NCI-H1417 (cell line): Measurements from ENCODE around the gene MFAP4.

Experiments
- DNase-seq, 3 experiments: peaks; one replicate each; lab custom pipeline; 2025; lab: John Stamatoyannopoulos, UW

MFAP4 gene

GRCh38 chr17:19385521-19385983, 1.4 kb downstream of the MFAP4 start:
- no peak for DNase-seq

- DNase-seq = peak in 1 of 3 experiments; percentile 41
Measured at GRCh38 chr17:19384723-19385391, 2.1 kb downstream of the MFAP4 start.

DNA sequence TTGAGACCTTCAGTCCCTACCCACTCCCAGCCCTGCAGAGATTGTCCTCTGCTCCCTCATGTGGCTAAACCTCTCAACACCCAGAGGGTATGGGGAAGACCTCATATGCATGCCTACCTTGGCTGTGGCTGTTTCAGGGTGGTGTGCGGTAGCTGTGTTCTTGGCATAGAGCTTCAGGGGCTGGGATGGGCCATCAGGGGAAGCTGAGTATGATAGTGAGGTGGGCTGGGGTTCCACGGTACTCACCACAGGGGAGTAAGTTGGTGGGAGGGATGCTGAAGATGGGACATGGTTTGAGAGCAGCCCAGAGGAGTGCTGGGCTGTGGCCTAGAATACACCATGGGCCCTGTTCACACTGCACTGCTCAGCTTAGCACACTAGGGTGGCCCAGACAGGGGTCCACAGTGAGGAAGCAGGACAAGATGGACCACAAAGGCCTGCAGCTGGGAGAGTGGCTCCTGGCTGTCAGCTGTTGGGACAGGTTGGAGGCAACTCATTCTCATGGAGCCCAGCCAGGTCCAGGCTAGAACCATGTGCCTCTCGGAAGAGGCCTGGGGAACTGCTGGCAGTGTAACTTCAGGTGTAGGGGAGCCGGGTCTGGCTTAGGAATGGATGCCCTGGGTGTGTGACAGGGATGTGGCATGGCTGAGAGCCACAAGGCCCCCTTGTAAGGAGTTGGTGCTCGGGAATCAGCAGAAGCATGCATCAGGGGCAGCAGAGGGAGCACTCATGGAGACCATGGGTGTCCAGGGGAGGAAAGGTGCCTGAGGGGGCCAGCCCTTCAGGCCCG, 3.1 kb downstream of the MFAP4 start:
- no peak for DNase-seq

GRCh38 chr17:19382531-19383444, 4.2 kb downstream of the MFAP4 start:
- DNase-seq = no peak

GRCh38 chr17:19381741-19382444, 5.1 kb downstream of the MFAP4 start:
- no peak for DNase-seq

DNA sequence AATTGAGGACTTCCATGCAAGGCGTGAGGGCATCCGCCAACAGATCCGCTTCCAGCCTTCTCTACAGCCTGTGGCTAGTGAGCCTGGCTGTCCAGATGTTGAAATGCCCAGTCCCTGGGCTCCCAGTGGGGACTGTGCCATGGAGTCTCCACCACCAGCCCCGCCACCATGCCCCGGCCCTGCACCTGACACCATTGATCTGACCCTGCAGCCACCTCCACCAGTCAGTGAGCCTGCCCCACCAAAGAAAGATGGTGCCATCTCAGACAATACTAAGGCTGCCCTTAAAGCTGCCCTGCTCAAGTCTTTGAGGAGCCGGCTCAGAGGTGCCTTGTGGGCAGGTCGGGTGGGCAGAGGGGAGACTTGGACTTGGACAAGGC, 5.6 kb downstream of the MFAP4 start:
- DNase-seq = no peak

DNA sequence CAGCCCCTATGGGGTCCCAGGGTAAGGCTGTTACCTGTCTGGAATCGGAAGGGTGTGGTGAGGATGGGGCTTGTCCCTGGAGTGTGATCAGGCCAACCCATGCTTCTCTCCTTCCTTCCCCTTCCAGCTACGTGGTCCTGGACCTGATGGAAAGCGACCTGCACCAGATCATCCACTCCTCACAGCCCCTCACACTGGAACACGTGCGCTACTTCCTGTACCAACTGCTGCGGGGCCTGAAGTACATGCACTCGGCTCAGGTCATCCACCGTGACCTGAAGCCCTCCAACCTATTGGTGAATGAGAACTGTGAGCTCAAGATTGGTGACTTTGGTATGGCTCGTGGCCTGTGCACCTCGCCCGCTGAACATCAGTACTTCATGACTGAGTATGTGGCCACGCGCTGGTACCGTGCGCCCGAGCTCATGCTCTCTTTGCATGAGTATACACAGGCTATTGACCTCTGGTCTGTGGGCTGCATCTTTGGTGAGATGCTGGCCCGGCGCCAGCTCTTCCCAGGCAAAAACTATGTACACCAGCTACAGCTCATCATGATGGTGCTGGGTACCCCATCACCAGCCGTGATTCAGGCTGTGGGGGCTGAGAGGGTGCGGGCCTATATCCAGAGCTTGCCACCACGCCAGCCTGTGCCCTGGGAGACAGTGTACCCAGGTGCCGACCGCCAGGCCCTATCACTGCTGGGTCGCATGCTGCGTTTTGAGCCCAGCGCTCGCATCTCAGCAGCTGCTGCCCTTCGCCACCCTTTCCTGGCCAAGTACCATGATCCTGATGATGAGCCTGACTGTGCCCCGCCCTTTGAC, 6.3 kb downstream of the MFAP4 start:
- DNase-seq = no peak

- DNase-seq = no peak
Measured at GRCh38 chr17:19379361-19380065, 7.5 kb downstream of the MFAP4 start.

DNA sequence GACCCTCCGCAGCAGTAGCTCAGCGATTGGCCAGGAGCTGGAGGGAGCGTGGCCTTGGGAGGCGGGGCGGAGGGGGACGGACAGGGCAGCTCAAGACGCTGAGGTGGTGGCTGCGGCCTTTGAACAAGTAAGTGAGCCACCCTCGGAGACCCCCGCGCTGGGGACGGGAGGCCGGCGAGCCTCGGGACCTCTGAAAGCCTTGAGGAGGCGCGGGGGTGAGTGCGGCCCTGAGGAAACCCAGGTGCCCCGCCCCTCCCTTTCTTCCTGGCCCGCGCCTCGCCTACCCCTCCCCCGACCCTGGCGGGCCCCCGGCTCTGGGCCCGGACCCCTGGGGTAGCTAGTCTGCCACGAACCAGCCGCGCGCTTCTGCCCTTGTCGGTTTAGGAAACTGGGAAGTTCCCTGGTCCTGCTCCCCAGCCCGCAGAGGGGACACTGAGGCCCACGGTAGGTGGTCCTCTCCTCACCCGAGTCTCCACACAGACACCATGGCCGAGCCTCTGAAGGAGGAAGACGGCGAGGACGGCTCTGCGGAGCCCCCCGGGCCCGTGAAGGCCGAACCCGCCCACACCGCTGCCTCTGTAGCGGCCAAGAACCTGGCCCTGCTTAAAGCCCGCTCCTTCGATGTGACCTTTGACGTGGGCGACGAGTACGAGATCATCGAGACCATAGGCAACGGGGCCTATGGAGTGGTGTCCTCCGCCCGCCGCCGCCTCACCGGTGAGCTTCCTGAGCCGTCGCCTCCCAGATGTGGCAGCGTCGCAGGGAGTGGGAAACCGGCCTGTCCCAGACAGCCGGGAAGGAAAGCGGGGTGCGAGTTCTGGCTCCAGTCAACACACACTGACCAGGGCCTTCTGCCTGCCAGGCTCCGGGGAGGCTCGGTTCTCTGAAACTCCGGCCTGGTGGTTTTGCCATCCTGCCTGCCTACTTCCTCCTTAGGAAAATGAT, 8.3 kb downstream of the MFAP4 start, which contains the start of gene MAPK7:
MAPK7 (plus strand) TSS at position 83 of the 945 bp plus-strand sequence; CDS start at position 486, 403 bp downstream.
- no peak for DNase-seq

DNA sequence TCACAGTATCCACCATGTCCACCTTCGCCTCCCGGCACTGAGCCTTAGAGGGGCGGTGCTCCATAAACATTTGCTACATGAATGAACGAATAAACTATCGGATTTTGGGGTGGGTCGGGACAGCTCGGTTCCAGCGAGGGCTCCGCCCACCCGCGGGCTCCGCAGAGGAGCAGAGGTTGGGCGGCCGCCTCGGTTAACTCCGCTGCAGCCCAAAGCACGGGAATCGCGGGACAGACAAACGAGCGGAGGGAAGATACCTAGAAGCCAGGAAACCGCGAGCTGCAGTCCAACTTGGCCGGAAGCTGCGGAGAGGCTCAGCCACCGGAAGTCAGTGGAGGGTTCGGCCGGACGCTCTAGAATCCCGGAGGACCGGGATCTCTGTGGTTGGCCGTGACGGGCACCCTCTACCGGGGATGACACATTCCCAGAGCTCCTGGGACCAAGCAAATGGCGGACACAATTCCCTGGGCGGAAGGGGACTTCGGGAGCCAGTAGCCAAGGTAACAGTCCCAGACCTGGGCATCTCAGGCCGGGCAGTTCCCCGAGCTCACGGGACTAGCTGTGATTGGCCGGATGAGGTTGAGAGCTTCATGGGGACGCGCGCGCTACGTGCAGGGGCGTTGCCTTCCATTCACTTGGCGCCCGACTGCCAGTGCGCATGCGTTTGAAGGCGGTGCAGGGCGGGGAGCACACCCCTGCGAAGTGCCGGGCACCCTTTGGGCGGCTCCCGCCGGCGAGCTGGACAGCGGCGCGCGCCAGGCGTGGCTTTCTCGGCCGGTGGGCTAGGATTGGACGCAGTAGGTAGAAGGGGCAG, 9.2 kb downstream of the MFAP4 start:
- DNase-seq = peak; percentile 93 to 97 (median 96)

DNA sequence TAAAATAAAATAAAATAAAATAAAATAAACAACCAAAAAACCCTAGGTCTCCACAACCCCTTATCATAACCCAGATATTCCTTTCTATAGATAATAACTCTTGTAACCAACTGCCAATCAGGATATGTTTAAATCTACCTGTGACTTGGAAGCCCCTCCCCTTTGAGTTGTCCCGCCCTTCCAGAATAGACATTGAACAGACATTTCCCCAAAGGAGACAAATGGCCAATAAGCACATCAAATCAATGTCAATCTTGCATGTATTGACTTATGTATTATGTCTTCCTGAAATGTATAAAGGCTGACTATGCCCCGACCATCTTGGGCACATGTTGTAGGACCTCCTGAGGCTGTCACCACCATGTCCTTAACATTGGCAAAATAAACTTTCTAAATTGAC, 10.2 kb downstream of the MFAP4 start:
- peak; percentile 4 to 33 (median 4) for DNase-seq

DNA sequence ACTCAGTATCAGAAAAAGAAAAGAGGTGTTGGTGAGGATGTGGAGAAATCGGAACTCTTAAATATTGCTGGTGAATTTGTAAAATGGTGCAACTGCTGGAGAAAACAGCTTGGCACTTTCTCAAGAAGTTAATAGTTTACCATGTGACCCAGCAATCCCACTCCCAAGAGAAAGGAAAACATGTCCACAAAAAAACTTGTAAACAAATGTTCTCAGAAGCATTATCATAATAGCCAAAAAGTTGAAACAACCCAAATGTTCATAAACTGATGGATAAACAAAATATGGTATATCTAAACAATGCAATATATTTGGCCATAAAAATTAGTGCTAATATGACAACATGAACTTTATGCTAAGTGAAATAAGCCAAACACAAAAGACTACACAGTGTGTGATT, 11.3 kb downstream of the MFAP4 start:
- DNase-seq = no peak

- DNase-seq = no peak
Measured at GRCh38 chr17:19374136-19374535, 12.9 kb downstream of the MFAP4 start.

DNA sequence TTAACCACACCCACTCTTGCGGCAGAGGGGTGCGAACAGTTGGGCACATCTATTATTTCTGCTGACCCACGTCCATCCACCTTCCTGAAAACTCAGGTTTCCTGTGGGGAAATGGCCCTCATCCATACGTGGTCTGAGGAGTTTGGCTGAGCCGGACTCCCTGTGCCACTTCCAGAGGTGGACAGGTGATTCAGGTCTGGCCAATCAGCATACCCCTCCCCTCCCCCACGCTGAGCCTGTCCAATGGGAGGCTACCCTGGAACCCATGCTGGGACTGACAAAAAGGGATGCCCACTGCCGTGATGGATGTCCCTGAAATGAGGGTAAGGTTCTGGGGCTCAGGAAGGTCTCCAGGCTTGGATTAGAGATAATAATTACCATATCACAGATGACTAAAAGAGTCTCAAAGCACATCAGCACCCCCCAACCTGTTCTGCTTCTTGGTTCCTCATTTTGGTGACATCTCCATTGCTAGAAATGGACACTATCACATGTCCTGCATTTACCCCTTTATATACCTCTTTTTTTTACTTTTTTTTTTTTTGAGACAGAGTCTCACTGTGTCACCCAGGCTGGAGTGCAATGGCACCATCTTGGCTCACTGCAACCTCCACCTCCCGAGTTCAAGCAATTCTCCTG, 14.0 kb downstream of the MFAP4 start:
- DNase-seq = no peak

- DNase-seq = no peak
Measured at GRCh38 chr17:19372439-19372838, 14.6 kb downstream of the MFAP4 start.

GRCh38 chr17:19372011-19372370, 15.0 kb downstream of the MFAP4 start:
- no peak for DNase-seq

DNA sequence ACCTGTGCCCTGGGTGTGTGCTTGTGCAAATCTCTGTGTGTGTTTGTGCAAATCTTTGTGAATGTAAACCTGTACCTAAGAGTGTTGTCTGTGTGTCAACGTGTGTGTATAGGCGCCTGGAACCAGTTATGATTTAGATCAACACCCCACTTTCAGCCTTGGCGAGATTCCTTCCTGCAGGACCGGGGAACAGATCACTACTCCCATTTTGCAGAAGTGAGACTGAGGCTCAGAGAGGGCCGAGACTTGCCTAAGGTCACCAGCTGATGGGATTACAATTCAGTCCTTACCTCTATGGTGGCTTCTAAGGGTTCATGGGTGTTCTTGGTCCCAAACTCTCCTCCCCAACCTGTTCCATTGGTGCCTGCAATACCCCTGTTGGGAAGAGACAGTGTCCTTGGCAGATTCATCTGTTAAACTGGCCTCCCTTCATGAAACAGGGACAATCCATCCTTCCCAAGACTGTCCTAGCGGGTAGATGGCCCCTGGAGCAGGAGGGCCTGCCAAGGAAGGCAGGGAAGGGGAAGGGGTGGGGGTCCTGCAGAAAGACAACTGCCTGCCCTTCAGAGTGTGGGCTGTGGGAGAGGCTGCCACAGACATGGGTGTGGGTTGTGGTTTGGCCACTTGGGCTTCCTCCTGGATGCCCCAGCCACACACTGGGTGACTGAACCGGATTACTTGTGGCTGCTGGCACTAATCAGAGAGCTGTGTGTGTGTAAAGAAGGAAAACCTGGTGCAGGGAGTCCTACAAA, 15.6 kb downstream of the MFAP4 start:
- DNase-seq = no peak
